ENCODE data around the gene ZMYM4. TPM values are rescaled to one million over a fixed set of nuclear protein-coding genes. Genes with fewer than 3 reads are reported as not detected.

ZMYM4 gene
- total and polyA plus RNA-seq, 10 of the 15 experiments (the other 5 are each of a cell fraction or from before 2014, with no cell fraction given), result 8.0 to 37.0 (median 28.1) TPM

DNA sequence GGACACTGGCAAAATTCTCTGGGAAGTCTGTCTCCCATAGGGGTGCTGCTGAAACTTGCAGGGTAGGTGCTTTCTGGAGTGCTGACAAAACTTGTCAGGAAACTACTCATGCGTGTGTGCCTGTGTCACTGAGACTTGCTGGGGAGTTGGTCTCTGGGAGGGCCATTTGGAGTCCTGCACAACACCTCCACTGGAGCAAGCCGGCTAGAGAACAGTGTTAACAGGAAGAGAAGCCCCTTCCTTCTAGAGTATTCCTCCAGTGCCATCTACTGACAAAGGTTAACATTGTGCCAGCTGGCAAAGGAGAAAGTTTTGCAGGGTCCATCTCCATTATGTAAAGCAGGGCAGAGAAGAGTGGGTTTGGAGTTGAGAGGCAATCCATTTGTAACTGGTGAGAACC is 30.0 kb downstream of the ZMYM4 start (continued):
- TF ChIP-seq ZNF24 (IDR thresholded peaks at IDR 0.05) (peak; percentile 39; the same call in 1 of the 2 replicates), KAT2A (conservative IDR thresholded peaks at IDR 0.05; ENCODE audit: control insufficient read depth, low read depth, low read length) (no peak), RAD21 (IDR thresholded peaks at IDR 0.05; ENCODE audit: insufficient read depth, low read depth, low read length) (peak; percentile 83), BACH1 (IDR thresholded peaks at IDR 0.05; ENCODE audit: borderline replicate concordance) (no peak), POLR2AphosphoS5 (IDR thresholded peaks at IDR 0.05; ENCODE audit: low read length) (no peak), PKNOX1 (IDR thresholded peaks at IDR 0.05) (peak; percentile 48; the same call in 1 of the 2 replicates), NFIC (IDR thresholded peaks at IDR 0.05; ENCODE audit: low read depth, low read length) (no peak), IKZF1 (conservative IDR thresholded peaks at IDR 0.05) (peak; percentile 36), RB1 (IDR thresholded peaks at IDR 0.05; ENCODE audit: borderline replicate concordance) (no peak), PAX5 (IDR thresholded peaks at IDR 0.05; ENCODE audit: borderline replicate concordance, low read depth, low read length) (peak; percentile 64; the same call in 1 of the 2 replicates), SRF (IDR thresholded peaks at IDR 0.05; ENCODE audit: low read depth in 2 of 2, low read length in 2 of 2) (no peak), EGR1 (IDR thresholded peaks at IDR 0.05; ENCODE audit: borderline replicate concordance in 1 of 2, low read depth in 2 of 2, low read length in 2 of 2) (no peak), RUNX3 (IDR thresholded peaks at IDR 0.05; ENCODE audit: low read length) (0 out of 2 replicates have a peak, but pooled peaks have one; percentile 27), ATF7 (IDR thresholded peaks at IDR 0.05; ENCODE audit: low read depth) (no peak), MXI1 (IDR thresholded peaks at IDR 0.05; ENCODE audit: low read depth, low read length) (no peak), EED (IDR thresholded peaks at IDR 0.05; ENCODE audit: low read depth) (0 out of 2 replicates have a peak, but pooled peaks have one; percentile 23), IKZF2 (IDR thresholded peaks at IDR 0.05) (0 out of 4 replicates have a peak, but pooled peaks of 1 of the 2 experiments have one; percentile 23), CBX5 (IDR thresholded peaks at IDR 0.05; ENCODE audit: low read depth) (no peak), IRF4 (IDR thresholded peaks at IDR 0.05; ENCODE audit: low read depth, low read length) (0 out of 2 replicates have a peak, but pooled peaks have one; percentile 45), SPI1 (IDR thresholded peaks at IDR 0.05; ENCODE audit: borderline replicate concordance, insufficient read depth, low read depth, low read length) (no peak), LARP7 (IDR thresholded peaks at IDR 0.05) (no peak)
- TF ChIP-seq, protein P1, sequence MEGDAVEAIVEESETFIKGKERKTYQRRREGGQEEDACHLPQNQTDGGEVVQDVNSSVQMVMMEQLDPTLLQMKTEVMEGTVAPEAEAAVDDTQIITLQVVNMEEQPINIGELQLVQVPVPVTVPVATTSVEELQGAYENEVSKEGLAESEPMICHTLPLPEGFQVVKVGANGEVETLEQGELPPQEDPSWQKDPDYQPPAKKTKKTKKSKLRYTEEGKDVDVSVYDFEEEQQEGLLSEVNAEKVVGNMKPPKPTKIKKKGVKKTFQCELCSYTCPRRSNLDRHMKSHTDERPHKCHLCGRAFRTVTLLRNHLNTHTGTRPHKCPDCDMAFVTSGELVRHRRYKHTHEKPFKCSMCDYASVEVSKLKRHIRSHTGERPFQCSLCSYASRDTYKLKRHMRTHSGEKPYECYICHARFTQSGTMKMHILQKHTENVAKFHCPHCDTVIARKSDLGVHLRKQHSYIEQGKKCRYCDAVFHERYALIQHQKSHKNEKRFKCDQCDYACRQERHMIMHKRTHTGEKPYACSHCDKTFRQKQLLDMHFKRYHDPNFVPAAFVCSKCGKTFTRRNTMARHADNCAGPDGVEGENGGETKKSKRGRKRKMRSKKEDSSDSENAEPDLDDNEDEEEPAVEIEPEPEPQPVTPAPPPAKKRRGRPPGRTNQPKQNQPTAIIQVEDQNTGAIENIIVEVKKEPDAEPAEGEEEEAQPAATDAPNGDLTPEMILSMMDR (IDR thresholded peaks at IDR 0.05 in 2 of 3, conservative IDR thresholded peaks at IDR 0.05 in 1 of 3; ENCODE audit: control insufficient read depth in 2 of 3, extremely low read depth in 1 of 3, insufficient read depth in 1 of 3, low read depth in 3 of 3, low read length in 3 of 3), result peak; percentile 54 to 83 (median 61)

Measured in GM12878 (cell line).